ENCODE data around the gene DFFB. TPM values are rescaled to one million over a fixed set of nuclear protein-coding genes. Genes with fewer than 3 reads are reported as not detected.

DFFB gene
- total and polyA plus RNA-seq, 7 experiments from 2014 or later, result 9.8 to 27.7 (median 14.9) TPM

GRCh38 chr1:3821004-3821403 is 36.3 kb upstream of the DFFB start:
- Histone ChIP-seq H3K36me3 (ENCODE audit: control insufficient read depth in 2 of 3, insufficient read depth in 3 of 3, low read length in 3 of 3) (peaks cover 0 to 77% (median 3%) of the 10 kb centered on the region in 3 experiments), H3K9me3 (ENCODE audit: control insufficient read depth in 2 of 3, low read length in 3 of 3) (no peaks in the 10 kb centered on the region), H3K4me3 (ENCODE audit: low read length) (no peak overlapping the region), H3K4me1 (ENCODE audit: control insufficient read depth in 2 of 2, insufficient read depth in 2 of 2, low read length in 2 of 2) (no peaks in the 10 kb centered on the region), H3K27me3 (ENCODE audit: control insufficient read depth in 2 of 2, insufficient read depth in 2 of 2, low read length in 2 of 2) (no peaks in the 10 kb centered on the region), H3K27ac (ENCODE audit: low read depth, low read length) (no peak overlapping the region)
- no peaks in the 10 kb centered on the region for H3K9me3 Mint-ChIP-seq
- H3K4me1 Mint-ChIP-seq, result peaks cover 0 to 4% (median 0%) of the 10 kb centered on the region in 7 donors
- CTCF ChIA-PET, result no interaction called here
- no peaks in the 10 kb centered on the region for H3K27me3 Mint-ChIP-seq
- no peak for DNase-seq
- ATAC-seq, result no peak
- intact Hi-C loops (cut with micrococcal nuclease), result no loop called here
- peak overlapping the region in 1 of 9 donors; percentile 13 for H3K27ac Mint-ChIP-seq
- no peak overlapping the region for H3K4me3 Mint-ChIP-seq
- H3K36me3 Mint-ChIP-seq, result peaks cover 13 to 48% (median 14%) of the 10 kb centered on the region in 5 donors
- POLR2A ChIA-PET, result no interaction called here

DNA sequence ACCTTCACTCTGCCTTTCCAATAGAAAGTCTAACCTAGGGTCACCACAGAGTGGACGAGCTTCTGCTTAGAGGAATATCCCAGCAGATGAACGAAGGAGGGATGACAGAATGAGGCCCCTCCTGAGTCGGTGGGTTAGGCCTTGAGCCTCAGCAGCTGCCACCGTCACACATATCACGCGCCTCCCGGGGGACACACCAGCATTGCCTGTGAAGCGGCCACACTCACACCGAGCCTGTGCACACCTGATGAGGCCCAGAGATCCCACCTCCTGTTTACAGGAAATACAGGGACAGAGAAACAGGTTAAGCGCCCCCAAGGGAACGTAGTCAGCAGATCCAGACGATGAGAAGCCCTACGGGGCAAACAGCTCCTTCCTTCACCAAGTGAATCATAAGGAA is 35.8 kb upstream of the DFFB start:
- Mint-ChIP-seq H3K36me3 (peaks cover 14 to 49% (median 14%) of the 10 kb centered on the region in 5 donors), H3K27ac (no peak overlapping the region), H3K9me3 (no peaks in the 10 kb centered on the region), H3K4me3 (no peak overlapping the region), H3K4me1 (peaks cover 0 to 4% (median 0%) of the 10 kb centered on the region in 7 donors), H3K27me3 (no peaks in the 10 kb centered on the region)
- POLR2A ChIA-PET, result no interaction called here
- Histone ChIP-seq H3K36me3 (ENCODE audit: control insufficient read depth in 2 of 3, insufficient read depth in 3 of 3, low read length in 3 of 3) (peaks cover 0 to 76% (median 3%) of the 10 kb centered on the region in 3 experiments), H3K27me3 (ENCODE audit: control insufficient read depth in 2 of 2, insufficient read depth in 2 of 2, low read length in 2 of 2) (no peaks in the 10 kb centered on the region), H3K27ac (ENCODE audit: low read depth, low read length) (no peak overlapping the region), H3K4me1 (ENCODE audit: control insufficient read depth in 2 of 2, insufficient read depth in 2 of 2, low read length in 2 of 2) (no peaks in the 10 kb centered on the region), H3K9me3 (ENCODE audit: control insufficient read depth in 2 of 3, low read length in 3 of 3) (no peaks in the 10 kb centered on the region), H3K4me3 (ENCODE audit: low read length) (no peak overlapping the region)
- CTCF ChIA-PET, result no interaction called here
- DNase-seq, result no peak
- no peak for ATAC-seq
- intact Hi-C loops (cut with micrococcal nuclease), result no loop called here

DNA sequence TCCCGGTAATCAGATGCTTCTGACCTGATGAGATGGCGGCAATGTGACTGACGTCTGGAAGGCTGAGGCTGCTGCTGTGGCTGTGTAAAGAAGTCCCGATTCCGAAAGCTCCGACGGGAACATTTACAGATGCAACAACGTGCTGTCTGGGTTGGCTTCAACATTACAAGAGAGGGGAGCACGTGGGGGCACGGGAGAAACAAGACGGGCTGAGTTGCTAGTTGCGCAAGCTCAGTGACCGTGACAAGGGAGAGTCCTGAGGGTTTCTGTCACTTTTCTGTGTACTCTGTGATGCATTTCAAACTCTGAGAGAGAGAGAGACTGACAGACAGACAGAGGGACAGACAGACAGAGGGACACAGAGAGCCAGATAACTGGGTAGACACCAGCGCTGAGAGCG is 35.4 kb upstream of the DFFB start:
- Histone ChIP-seq H3K9me3 (ENCODE audit: control insufficient read depth in 2 of 3, low read length in 3 of 3) (no peaks in the 10 kb centered on the region), H3K4me3 (ENCODE audit: low read length) (no peak overlapping the region), H3K36me3 (ENCODE audit: control insufficient read depth in 2 of 3, insufficient read depth in 3 of 3, low read length in 3 of 3) (peaks cover 0 to 76% (median 3%) of the 10 kb centered on the region in 3 experiments), H3K27me3 (ENCODE audit: control insufficient read depth in 2 of 2, insufficient read depth in 2 of 2, low read length in 2 of 2) (no peaks in the 10 kb centered on the region), H3K27ac (ENCODE audit: low read depth, low read length) (no peak overlapping the region), H3K4me1 (ENCODE audit: control insufficient read depth in 2 of 2, insufficient read depth in 2 of 2, low read length in 2 of 2) (no peaks in the 10 kb centered on the region)
- no peak overlapping the region for H3K27ac Mint-ChIP-seq
- H3K4me1 Mint-ChIP-seq, result peaks cover 0 to 4% (median 0%) of the 10 kb centered on the region in 7 donors
- no peaks in the 10 kb centered on the region for H3K27me3 Mint-ChIP-seq
- intact Hi-C loops (cut with micrococcal nuclease), result no loop called here
- ChIA-PET CTCF (no interaction called here), POLR2A (no interaction called here)
- H3K4me3 Mint-ChIP-seq, result no peak overlapping the region
- no peaks in the 10 kb centered on the region for H3K9me3 Mint-ChIP-seq
- peaks cover 14 to 49% (median 14%) of the 10 kb centered on the region in 5 donors for H3K36me3 Mint-ChIP-seq
- DNase-seq, result no peak
- ATAC-seq, result no peak

DNA sequence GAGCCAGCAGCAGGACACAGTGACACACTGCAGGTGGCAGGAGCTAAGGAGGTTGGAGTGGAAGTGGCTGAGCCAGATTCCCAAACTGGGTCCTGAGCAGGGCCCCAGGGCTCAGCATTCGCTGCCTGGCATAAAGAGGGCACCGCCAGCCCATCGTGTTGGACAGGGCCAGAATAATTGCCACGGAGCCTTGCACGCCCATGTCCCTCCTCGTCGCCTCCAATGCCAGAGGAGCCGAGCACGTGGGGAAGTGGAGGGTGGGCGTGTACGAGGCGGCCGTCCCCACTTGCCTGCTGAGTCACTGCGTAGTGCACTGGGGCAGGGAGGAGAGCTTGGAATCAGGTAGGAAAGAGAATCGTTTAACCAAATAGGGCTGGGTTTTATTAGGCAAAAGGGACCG is 34.9 kb upstream of the DFFB start:
- H3K27ac Mint-ChIP-seq, result no peak overlapping the region
- peaks cover 14 to 49% (median 14%) of the 10 kb centered on the region in 5 donors for H3K36me3 Mint-ChIP-seq
- no peak for ATAC-seq
- Histone ChIP-seq H3K9me3 (ENCODE audit: control insufficient read depth in 2 of 3, low read length in 3 of 3) (no peaks in the 10 kb centered on the region), H3K27me3 (ENCODE audit: control insufficient read depth in 2 of 2, insufficient read depth in 2 of 2, low read length in 2 of 2) (no peaks in the 10 kb centered on the region), H3K27ac (ENCODE audit: low read depth, low read length) (no peak overlapping the region), H3K36me3 (ENCODE audit: control insufficient read depth in 2 of 3, insufficient read depth in 3 of 3, low read length in 3 of 3) (peaks cover 0 to 81% (median 3%) of the 10 kb centered on the region in 3 experiments), H3K4me3 (ENCODE audit: low read length) (no peak overlapping the region), H3K4me1 (ENCODE audit: control insufficient read depth in 2 of 2, insufficient read depth in 2 of 2, low read length in 2 of 2) (no peaks in the 10 kb centered on the region)
- DNase-seq, result no peak
- CTCF ChIA-PET, result no interaction called here
- no peaks in the 10 kb centered on the region for H3K27me3 Mint-ChIP-seq
- H3K4me3 Mint-ChIP-seq, result no peak overlapping the region
- no peaks in the 10 kb centered on the region for H3K9me3 Mint-ChIP-seq
- H3K4me1 Mint-ChIP-seq, result peaks cover 0 to 4% (median 0%) of the 10 kb centered on the region in 7 donors
- POLR2A ChIA-PET, result no interaction called here
- intact Hi-C loops (cut with micrococcal nuclease), result no loop called here

DNA sequence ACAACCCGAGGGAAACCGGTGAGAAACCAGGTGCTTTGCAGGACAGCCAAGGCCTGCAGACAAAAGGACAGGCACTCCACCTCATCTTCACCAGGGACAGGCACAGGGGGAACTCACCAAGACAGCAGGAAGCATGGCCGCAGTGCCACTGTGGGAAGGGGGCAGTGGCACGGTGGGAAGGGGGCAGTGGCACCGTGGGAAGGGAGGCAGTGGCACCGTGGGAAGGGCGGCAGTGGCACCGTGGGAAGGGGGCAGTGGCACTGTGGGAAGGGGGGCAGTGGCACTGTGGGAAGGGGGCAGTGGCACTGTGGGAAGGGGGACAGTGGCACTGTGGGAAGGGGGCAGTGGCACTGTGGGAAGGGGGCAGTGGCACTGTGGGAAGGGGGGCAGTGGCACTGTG is 32.6 kb upstream of the DFFB start:
- ChIA-PET POLR2A (no interaction called here), CTCF (no interaction called here)
- H3K4me1 Mint-ChIP-seq, result peaks cover 0 to 4% (median 0%) of the 10 kb centered on the region in 7 donors
- intact Hi-C loops (cut with micrococcal nuclease), result no loop called here
- no peak overlapping the region for H3K4me3 Mint-ChIP-seq
- Histone ChIP-seq H3K27ac (ENCODE audit: low read depth, low read length) (no peak overlapping the region), H3K4me1 (ENCODE audit: control insufficient read depth in 2 of 2, insufficient read depth in 2 of 2, low read length in 2 of 2) (no peaks in the 10 kb centered on the region), H3K36me3 (ENCODE audit: control insufficient read depth in 2 of 3, insufficient read depth in 3 of 3, low read length in 3 of 3) (peaks cover 0 to 93% (median 8%) of the 10 kb centered on the region in 3 experiments), H3K9me3 (ENCODE audit: control insufficient read depth in 2 of 3, low read length in 3 of 3) (no peaks in the 10 kb centered on the region), H3K4me3 (ENCODE audit: low read length) (no peak overlapping the region), H3K27me3 (ENCODE audit: control insufficient read depth in 2 of 2, insufficient read depth in 2 of 2, low read length in 2 of 2) (no peaks in the 10 kb centered on the region)
- no peaks in the 10 kb centered on the region for H3K27me3 Mint-ChIP-seq
- H3K9me3 Mint-ChIP-seq, result no peaks in the 10 kb centered on the region
- DNase-seq, result no peak
- H3K27ac Mint-ChIP-seq, result peak overlapping the region in 1 of 9 donors; percentile 49
- H3K36me3 Mint-ChIP-seq, result peaks cover 15 to 59% (median 25%) of the 10 kb centered on the region in 5 donors
- ATAC-seq, result no peak

- POLR2A ChIA-PET, result no interaction called here
- DNase-seq (no peak), ATAC-seq (no peak)
- Histone ChIP-seq H3K4me1 (ENCODE audit: control insufficient read depth in 2 of 2, insufficient read depth in 2 of 2, low read length in 2 of 2) (no peaks in the 10 kb centered on the region), H3K27ac (ENCODE audit: low read depth, low read length) (no peak overlapping the region), H3K9me3 (ENCODE audit: control insufficient read depth in 2 of 3, low read length in 3 of 3) (no peaks in the 10 kb centered on the region), H3K36me3 (ENCODE audit: control insufficient read depth in 2 of 3, insufficient read depth in 3 of 3, low read length in 3 of 3) (peaks cover 0 to 88% (median 12%) of the 10 kb centered on the region in 3 experiments), H3K27me3 (ENCODE audit: control insufficient read depth in 2 of 2, insufficient read depth in 2 of 2, low read length in 2 of 2) (no peaks in the 10 kb centered on the region), H3K4me3 (ENCODE audit: low read length) (no peak overlapping the region)
- H3K4me1 Mint-ChIP-seq, result peaks cover 0 to 4% (median 0%) of the 10 kb centered on the region in 7 donors
- CTCF ChIA-PET, result no interaction called here
- H3K27me3 Mint-ChIP-seq, result no peaks in the 10 kb centered on the region
- H3K9me3 Mint-ChIP-seq, result no peaks in the 10 kb centered on the region
- H3K27ac Mint-ChIP-seq, result no peak overlapping the region
- peaks cover 8 to 58% (median 25%) of the 10 kb centered on the region in 5 donors for H3K36me3 Mint-ChIP-seq
- intact Hi-C loops (cut with micrococcal nuclease), result no loop called here
- no peak overlapping the region for H3K4me3 Mint-ChIP-seq
Observed at GRCh38 chr1:3825356-3825755, 31.9 kb upstream of the DFFB start.

DNA sequence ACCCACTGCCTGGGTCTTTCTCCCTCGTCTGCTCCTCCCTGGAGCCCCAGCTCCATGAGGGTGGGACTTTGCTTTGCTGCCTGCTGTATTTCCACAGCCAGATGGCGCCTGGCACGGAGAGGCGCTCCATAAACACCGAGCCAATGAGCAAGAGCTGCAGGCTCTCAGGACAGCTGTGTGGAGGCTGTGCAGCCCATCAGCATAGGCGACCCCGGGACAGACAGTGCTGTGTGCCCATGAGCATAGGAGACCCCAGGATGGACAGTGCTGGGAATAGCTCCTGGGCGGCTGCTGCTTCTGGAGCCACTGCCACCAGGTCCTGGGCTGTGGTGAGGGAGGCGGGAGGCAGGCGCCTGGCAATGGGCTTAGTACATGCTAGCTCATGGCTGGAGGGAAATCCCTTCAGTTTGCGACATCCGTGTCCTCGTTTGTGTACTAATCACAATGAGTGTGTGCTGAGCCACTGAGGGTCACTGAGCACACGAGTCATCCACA is 29.4 kb upstream of the DFFB start:
- H3K4me3 ChIP-seq (ENCODE audit: low read length), result no peak overlapping the region
- Mint-ChIP-seq H3K9me3 (no peaks in the 10 kb centered on the region), H3K4me3 (no peak overlapping the region), H3K4me1 (peaks cover 0 to 4% (median 0%) of the 10 kb centered on the region in 7 donors), H3K27ac (no peak overlapping the region), H3K36me3 (peaks cover 16 to 58% (median 20%) of the 10 kb centered on the region in 5 donors), H3K27me3 (no peaks in the 10 kb centered on the region)
- POLR2A ChIA-PET, result no interaction called here
- CTCF ChIA-PET, result no interaction called here
- intact Hi-C loops (cut with micrococcal nuclease), result no loop called here
- no peak overlapping the region for H3K27ac ChIP-seq (ENCODE audit: low read depth, low read length)
- no peak for ATAC-seq
- peaks cover 0 to 85% (median 12%) of the 10 kb centered on the region in 3 experiments for H3K36me3 ChIP-seq (ENCODE audit: control insufficient read depth in 2 of 3, insufficient read depth in 3 of 3, low read length in 3 of 3)
- no peaks in the 10 kb centered on the region for H3K9me3 ChIP-seq (ENCODE audit: control insufficient read depth in 2 of 3, low read length in 3 of 3)
- H3K4me1 ChIP-seq (ENCODE audit: control insufficient read depth in 2 of 2, insufficient read depth in 2 of 2, low read length in 2 of 2), result no peaks in the 10 kb centered on the region
- no peak for DNase-seq
- H3K27me3 ChIP-seq (ENCODE audit: control insufficient read depth in 2 of 2, insufficient read depth in 2 of 2, low read length in 2 of 2), result no peaks in the 10 kb centered on the region

Data from naive thymus-derived CD4-positive, alpha-beta T cell (primary cell).